HCT116 (cell line): ENCODE results near the gene ZBTB7C.

ENCODE experiments used
- CTCF ChIP-seq, 3 experiments: fragments of 200-600 bp in 1 of 3; sonication (generic) in 1 of 3; IDR thresholded peaks in 2 of 3; conservative IDR thresholded peaks in 1 of 3; 2 replicates each; pipeline ENCODE4 v1.5.1; 2012 to 2017; ENCODE audit warnings: low read depth in 2 of 3, low read length in 2 of 3, antibody characterized with exemption in 1 of 3, borderline replicate concordance in 1 of 3, control low read depth in 1 of 3, mild to moderate bottlenecking in 1 of 3, mixed read lengths in 1 of 3, mixed run types in 1 of 3, moderate library complexity in 1 of 3; ENCODE audit not compliant: insufficient read depth in 1 of 3
- EZH2 ChIP-seq: fragments of 200-600 bp; sonication (generic); IDR thresholded peaks from 2 replicates; pipeline ENCODE4 v1.6.1; 2017; ENCODE audit warnings: antibody characterized with exemption, mixed run types
- JUND ChIP-seq: IDR thresholded peaks from 2 replicates; pipeline ENCODE4 v1.6.1; 2012
- POLR2A ChIP-seq: IDR thresholded peaks from 2 replicates; pipeline ENCODE4 v1.7.0; 2011; ENCODE audit warnings: borderline replicate concordance; ENCODE audit not compliant: insufficient read depth, insufficient read length; ENCODE audit errors: extremely low read depth
- POLR2AphosphoS5 ChIP-seq: IDR thresholded peaks from 2 replicates; pipeline ENCODE4 v1.6.1; 2011; ENCODE audit warnings: mild to moderate bottlenecking, low read depth, low read length, moderate library complexity
- RAD21 ChIP-seq: IDR thresholded peaks from 2 replicates; pipeline ENCODE4 v1.6.1; 2012; ENCODE audit warnings: low read depth, mild to moderate bottlenecking
- SIN3A ChIP-seq: IDR thresholded peaks from 2 replicates; pipeline ENCODE4 v1.6.1; 2012; ENCODE audit warnings: low read depth
- TCF7L2 ChIP-seq: IDR thresholded peaks from 2 replicates; pipeline ENCODE4 v1.7.0; 2011; ENCODE audit warnings: borderline replicate concordance, inconsistent platforms; ENCODE audit not compliant: insufficient read depth, insufficient read length; ENCODE audit errors: extremely low read depth
- YY1 ChIP-seq: IDR thresholded peaks from 2 replicates; pipeline ENCODE4 v1.6.1; 2011; ENCODE audit warnings: low read length, low read depth, moderate library complexity, mild to moderate bottlenecking; ENCODE audit not compliant: insufficient replicate concordance; ENCODE audit errors: extremely low read depth
- TF ChIP-seq, protein P1 (sequence below): IDR thresholded peaks from 2 replicates; pipeline ENCODE4 v1.6.1; 2012; ENCODE audit warnings: low read depth
- TF ChIP-seq, protein P2 (sequence below): IDR thresholded peaks from 2 replicates; pipeline ENCODE4 v1.6.1; 2011; ENCODE audit warnings: mild to moderate bottlenecking, low read length, moderate library complexity; ENCODE audit not compliant: insufficient replicate concordance; ENCODE audit errors: extremely low read depth

- no peak for TF ChIP-seq CTCF (IDR thresholded peaks at IDR 0.05 in 2 of 3, conservative IDR thresholded peaks at IDR 0.05 in 1 of 3; ENCODE audit: borderline replicate concordance in 1 of 3, insufficient read depth in 1 of 3, low read depth in 2 of 3, low read length in 2 of 3)
- no peak for TF ChIP-seq POLR2A
- TF ChIP-seq RAD21: no peak
- TF ChIP-seq, protein P1, sequence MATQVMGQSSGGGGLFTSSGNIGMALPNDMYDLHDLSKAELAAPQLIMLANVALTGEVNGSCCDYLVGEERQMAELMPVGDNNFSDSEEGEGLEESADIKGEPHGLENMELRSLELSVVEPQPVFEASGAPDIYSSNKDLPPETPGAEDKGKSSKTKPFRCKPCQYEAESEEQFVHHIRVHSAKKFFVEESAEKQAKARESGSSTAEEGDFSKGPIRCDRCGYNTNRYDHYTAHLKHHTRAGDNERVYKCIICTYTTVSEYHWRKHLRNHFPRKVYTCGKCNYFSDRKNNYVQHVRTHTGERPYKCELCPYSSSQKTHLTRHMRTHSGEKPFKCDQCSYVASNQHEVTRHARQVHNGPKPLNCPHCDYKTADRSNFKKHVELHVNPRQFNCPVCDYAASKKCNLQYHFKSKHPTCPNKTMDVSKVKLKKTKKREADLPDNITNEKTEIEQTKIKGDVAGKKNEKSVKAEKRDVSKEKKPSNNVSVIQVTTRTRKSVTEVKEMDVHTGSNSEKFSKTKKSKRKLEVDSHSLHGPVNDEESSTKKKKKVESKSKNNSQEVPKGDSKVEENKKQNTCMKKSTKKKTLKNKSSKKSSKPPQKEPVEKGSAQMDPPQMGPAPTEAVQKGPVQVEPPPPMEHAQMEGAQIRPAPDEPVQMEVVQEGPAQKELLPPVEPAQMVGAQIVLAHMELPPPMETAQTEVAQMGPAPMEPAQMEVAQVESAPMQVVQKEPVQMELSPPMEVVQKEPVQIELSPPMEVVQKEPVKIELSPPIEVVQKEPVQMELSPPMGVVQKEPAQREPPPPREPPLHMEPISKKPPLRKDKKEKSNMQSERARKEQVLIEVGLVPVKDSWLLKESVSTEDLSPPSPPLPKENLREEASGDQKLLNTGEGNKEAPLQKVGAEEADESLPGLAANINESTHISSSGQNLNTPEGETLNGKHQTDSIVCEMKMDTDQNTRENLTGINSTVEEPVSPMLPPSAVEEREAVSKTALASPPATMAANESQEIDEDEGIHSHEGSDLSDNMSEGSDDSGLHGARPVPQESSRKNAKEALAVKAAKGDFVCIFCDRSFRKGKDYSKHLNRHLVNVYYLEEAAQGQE: no peak
- TF ChIP-seq SIN3A: no peak
- no peak for TF ChIP-seq YY1
- TF ChIP-seq, protein P2, sequence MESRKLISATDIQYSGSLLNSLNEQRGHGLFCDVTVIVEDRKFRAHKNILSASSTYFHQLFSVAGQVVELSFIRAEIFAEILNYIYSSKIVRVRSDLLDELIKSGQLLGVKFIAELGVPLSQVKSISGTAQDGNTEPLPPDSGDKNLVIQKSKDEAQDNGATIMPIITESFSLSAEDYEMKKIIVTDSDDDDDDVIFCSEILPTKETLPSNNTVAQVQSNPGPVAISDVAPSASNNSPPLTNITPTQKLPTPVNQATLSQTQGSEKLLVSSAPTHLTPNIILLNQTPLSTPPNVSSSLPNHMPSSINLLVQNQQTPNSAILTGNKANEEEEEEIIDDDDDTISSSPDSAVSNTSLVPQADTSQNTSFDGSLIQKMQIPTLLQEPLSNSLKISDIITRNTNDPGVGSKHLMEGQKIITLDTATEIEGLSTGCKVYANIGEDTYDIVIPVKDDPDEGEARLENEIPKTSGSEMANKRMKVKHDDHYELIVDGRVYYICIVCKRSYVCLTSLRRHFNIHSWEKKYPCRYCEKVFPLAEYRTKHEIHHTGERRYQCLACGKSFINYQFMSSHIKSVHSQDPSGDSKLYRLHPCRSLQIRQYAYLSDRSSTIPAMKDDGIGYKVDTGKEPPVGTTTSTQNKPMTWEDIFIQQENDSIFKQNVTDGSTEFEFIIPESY: no peak
- TF ChIP-seq TCF7L2: no peak
- TF ChIP-seq POLR2AphosphoS5: no peak
- no peak for TF ChIP-seq JUND
- no peak for TF ChIP-seq EZH2
These were observed 101.1 kb downstream of the ZBTB7C start for GRCh38 chr18:48308027-48308635.
